Right lung (tissue), 5 donors: ENCODE measurements around the gene HPS5. TPM values are rescaled to one million over a fixed set of nuclear protein-coding genes. Genes with fewer than 3 reads are reported as not detected.

Source experiments
- DNase-seq, 2 donors: peaks; one replicate each; pipeline ENCODE4 v3.0.0-alpha.2; 2013
- polyA plus RNA-seq, 5 donors: library from polyadenylated mRNA; unstranded; fragments of 120-200 nt; gene quantifications; one replicate each; pipeline versions ENCODE4 v1.2.1 to v1.2.3, GENCODE V29; 2013; ENCODE audit warnings: inconsistent platforms in 1 of 5, low replicate concordance in 1 of 5; ENCODE audit not compliant: insufficient read length in 5 of 5, insufficient read depth in 1 of 5

The HPS5 gene
- polyA plus RNA-seq, 5 donors = 14.9 to 26.9 (median 21.6) TPM

DNA sequence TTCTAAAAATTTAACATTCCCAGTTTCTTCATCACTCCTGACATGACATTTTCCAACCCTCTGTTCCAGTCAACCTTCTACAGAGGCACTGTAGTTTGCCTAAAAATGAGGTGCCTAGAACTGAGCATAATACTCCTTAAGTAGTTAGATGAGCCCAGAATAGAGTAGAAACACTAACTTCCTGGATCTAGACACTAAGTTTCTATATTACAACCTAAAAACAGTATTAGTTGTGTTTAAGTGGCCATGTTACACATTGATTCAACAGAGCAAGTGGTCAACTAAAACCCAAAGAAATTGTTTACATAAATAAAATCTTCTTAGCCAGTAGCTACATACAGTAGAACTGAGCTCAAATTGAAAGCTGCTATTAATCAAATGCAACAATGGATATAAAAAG is 1.3 kb downstream of the HPS5 start:
- no peak for DNase-seq

DNA sequence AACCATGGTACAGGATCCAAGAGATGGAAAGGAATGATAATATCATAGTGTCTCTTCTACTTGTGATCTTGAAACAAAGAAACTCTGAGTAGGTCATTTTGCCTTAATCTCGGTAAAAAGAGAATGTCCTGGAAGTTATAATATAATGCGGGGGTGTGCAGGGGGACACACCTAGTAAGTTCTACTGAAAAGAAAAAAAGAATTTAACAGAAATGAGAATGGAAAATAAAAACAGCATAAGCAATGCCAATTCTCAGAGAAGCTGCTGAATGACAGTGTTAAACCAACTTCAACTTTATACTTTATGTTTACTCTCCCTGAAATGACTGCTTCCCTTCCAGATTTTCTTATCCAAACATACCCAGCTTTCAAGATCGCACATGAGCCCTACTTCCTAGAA is 2.0 kb downstream of the HPS5 start:
- no peak for DNase-seq

GRCh38 chr11:18317551-18317950 is 4.4 kb downstream of the HPS5 start:
- DNase-seq = no peak

- no peak for DNase-seq
Measured at GRCh38 chr11:18315893-18316292, 6.0 kb downstream of the HPS5 start.

DNA sequence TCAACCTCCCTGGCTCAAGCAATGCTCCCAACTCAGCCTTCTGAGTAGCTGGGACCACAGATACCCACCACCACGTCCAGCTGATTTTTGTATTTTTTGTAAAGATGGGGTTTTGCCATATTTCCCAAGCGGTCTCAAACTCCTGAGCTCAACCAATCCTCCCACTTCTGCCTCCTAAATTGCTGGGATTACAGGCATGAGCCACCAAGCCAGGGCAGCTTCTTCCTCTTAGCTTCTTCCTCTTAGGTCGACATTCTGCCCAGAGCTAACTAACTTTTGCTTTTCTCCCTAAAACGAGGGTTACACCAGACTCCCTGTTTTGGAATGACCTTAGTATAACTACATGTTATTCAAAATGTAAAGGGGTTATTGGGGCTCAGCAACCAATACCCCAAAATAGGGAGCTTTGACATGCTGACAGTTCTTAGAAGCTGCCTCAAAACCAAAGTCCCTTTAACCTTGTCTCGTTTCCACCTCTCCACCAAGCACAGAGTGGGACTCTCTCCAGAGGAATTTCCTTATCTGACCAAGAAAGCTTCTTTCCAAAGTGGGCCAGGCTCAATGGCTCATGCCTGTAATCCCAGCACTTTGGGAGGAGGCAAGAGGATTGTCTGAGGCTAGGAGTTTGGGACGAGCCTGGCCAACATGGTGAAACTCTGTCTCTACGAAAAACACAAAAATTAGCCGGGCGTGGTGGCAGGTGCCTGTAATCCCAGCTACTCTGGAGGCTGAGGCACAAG is 7.0 kb downstream of the HPS5 start:
- DNase-seq = no peak

GRCh38 chr11:18313965-18314763 is 7.8 kb downstream of the HPS5 start:
- DNase-seq = no peak

GRCh38 chr11:18312663-18313420 is 9.1 kb downstream of the HPS5 start:
- DNase-seq = no peak

- DNase-seq = no peak
Measured at GRCh38 chr11:18312012-18312411, 9.9 kb downstream of the HPS5 start.

GRCh38 chr11:18310800-18311340 is 11.1 kb downstream of the HPS5 start:
- DNase-seq = no peak

GRCh38 chr11:18309691-18310090 is 12.2 kb downstream of the HPS5 start:
- DNase-seq = no peak

DNA sequence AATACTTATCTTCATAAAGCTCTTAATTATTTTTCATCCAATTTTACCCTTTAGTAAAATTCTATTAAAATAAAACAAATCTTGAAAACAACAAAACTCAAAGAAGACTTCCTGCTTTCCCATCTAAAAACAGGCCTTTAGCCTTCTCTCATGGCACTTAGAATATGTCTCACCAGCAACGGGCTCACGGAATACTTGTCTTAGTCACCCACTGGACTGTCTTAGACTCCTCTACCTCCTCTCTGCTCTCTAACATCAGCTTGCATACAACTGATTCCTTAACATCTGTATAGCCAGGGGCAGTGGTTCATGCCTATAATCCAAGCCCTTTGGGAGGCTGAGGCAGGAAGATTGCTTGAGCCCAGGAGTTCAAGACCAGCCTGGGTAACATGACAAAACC is 13.7 kb downstream of the HPS5 start:
- no peak for DNase-seq

- no peak for DNase-seq
Measured at GRCh38 chr11:18307461-18308139, 14.3 kb downstream of the HPS5 start.

- DNase-seq = no peak
Measured at GRCh38 chr11:18304745-18305144, 17.2 kb downstream of the HPS5 start.

- no peak for DNase-seq
Measured at GRCh38 chr11:18299721-18300120, 22.2 kb downstream of the HPS5 start.

- no peak for DNase-seq
Measured at GRCh38 chr11:18295316-18295715, 26.6 kb downstream of the HPS5 start.

DNA sequence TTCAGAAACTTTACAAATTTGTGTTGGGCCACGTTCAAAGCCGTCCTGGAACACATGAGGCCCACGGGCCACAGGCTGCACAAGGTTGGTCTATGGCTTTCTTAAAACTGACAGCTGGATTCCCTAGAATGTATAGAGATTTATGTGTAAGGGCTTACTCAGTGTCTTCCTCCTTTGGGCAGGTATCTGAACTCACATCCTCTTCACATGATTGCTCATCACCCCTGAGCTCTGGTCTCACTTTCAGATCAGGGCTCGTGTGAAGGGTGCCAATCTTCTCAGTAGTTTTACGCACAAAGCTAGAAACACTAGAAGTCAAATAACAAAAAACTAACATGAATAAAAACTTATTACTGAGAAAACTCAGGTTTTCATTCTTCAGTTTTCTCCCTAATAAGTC is 27.1 kb downstream of the HPS5 start:
- no peak for DNase-seq

- DNase-seq = peak; percentile 29 to 34
Measured at GRCh38 chr11:18288911-18289310, 33.0 kb downstream of the HPS5 start.

GRCh38 chr11:18285841-18286240 is 36.1 kb downstream of the HPS5 start:
- no peak for DNase-seq

- DNase-seq = no peak
Measured at GRCh38 chr11:18282626-18283025, 39.3 kb downstream of the HPS5 start.

GRCh38 chr11:18280438-18281045 is 41.4 kb downstream of the HPS5 start:
- DNase-seq = no peak

GRCh38 chr11:18277565-18278271 is 44.2 kb downstream of the HPS5 start:
- DNase-seq = no peak
